Gastroesophageal sphincter (tissue), 3 donors: Measurements from ENCODE around the gene ZSWIM7.

Experiments
- CTCF ChIP-seq, 4 experiments: fragments of 200-600 bp in 2 of 4; fragments of 450-650 bp in 2 of 4; sonication (generic) in 1 of 4; IDR thresholded peaks; one replicate each; pipeline ENCODE4 v1.5.1; 2017 to 2019; ENCODE audit warnings: antibody characterized with exemption in 4 of 4, mild to moderate bottlenecking in 2 of 4, moderate library complexity in 2 of 4
- EP300 ChIP-seq: sonication (generic); formaldehyde crosslinking; IDR thresholded peaks from one replicate; pipeline ENCODE4 v1.6.1; 2017; ENCODE audit warnings: antibody characterized with exemption, mild to moderate bottlenecking
- POLR2AphosphoS5 ChIP-seq: sonication (generic); formaldehyde crosslinking; IDR thresholded peaks from one replicate; pipeline ENCODE4 v1.6.1; 2017; ENCODE audit warnings: antibody characterized with exemption

- TF ChIP-seq CTCF (IDR thresholded peaks at IDR 0.05): no peak
- TF ChIP-seq EP300: no peak
- no peak for TF ChIP-seq POLR2AphosphoS5
These were observed 64.6 kb downstream of the ZSWIM7 start for GRCh38 chr17:15934866-15935265.
